ENCODE measurements around the gene NDUFA7.
"Not testable (repeated sequence)": the region's sequence is repeated elsewhere in the genome, so short reads cannot be mapped to it uniquely, and the experiment has no call there.

DNA sequence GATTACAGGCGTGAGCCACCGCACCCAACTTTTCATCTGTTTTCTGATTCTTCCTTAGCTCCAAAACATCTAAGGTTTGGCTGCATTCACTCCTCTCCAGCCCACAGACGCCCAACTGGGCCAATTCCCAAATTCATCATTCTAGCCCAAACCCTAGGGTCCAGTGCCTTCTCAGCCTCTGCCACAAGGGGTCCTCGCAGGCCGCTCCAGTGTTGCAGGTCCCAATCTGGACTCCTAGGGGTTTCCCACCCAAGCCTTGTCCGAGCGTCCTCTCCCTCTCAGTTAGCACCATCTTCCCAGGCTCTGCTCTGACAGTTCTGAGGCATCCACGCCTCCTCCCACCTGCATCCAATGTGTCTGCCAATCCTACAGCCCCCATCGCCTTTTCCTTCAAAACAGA, 44.7 kb downstream of the NDUFA7 start:
- TF ChIP-seq, protein P1, sequence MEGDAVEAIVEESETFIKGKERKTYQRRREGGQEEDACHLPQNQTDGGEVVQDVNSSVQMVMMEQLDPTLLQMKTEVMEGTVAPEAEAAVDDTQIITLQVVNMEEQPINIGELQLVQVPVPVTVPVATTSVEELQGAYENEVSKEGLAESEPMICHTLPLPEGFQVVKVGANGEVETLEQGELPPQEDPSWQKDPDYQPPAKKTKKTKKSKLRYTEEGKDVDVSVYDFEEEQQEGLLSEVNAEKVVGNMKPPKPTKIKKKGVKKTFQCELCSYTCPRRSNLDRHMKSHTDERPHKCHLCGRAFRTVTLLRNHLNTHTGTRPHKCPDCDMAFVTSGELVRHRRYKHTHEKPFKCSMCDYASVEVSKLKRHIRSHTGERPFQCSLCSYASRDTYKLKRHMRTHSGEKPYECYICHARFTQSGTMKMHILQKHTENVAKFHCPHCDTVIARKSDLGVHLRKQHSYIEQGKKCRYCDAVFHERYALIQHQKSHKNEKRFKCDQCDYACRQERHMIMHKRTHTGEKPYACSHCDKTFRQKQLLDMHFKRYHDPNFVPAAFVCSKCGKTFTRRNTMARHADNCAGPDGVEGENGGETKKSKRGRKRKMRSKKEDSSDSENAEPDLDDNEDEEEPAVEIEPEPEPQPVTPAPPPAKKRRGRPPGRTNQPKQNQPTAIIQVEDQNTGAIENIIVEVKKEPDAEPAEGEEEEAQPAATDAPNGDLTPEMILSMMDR (conservative IDR thresholded peaks at IDR 0.05) = not testable (repeated sequence)
- not testable (repeated sequence) for TF ChIP-seq ZFX (IDR thresholded peaks at IDR 0.05)

Data from C4-2B (cell line).